HG03565 (cell line): ENCODE data around the gene MEIOB.
"Not testable (repeated sequence)": the region's sequence is repeated elsewhere in the genome, so short reads cannot be mapped to it uniquely, and the experiment has no call there.

ENCODE experiments used
- ATAC-seq: cut with Tn5 transposase; IDR thresholded peaks from one replicate; pipeline ENCODE4 v1.9.1; 2021; ENCODE audit warnings: mild to moderate bottlenecking, moderate library complexity; ENCODE audit not compliant: unreplicated experiment

The MEIOB gene

GRCh38 chr16:1879477-1879876 is 7.5 kb upstream of the MEIOB start:
- ATAC-seq, result no peak

- no peak for ATAC-seq
These were observed 6.3 kb upstream of the MEIOB start for GRCh38 chr16:1878256-1878655.

- ATAC-seq, result no peak
These were observed 5.8 kb upstream of the MEIOB start for GRCh38 chr16:1877804-1878203.

- no peak for ATAC-seq
These were observed 5.1 kb upstream of the MEIOB start for GRCh38 chr16:1877089-1877488.

GRCh38 chr16:1876468-1876867 is 4.5 kb upstream of the MEIOB start:
- ATAC-seq, result no peak

GRCh38 chr16:1876066-1876465 is 4.1 kb upstream of the MEIOB start:
- ATAC-seq, result not testable (repeated sequence)

GRCh38 chr16:1874854-1875253 is 2.9 kb upstream of the MEIOB start:
- no peak for ATAC-seq

- ATAC-seq, result no peak
These were observed 1.4 kb downstream of the MEIOB start for GRCh38 chr16:1870365-1871082.

- ATAC-seq, result no peak
These were observed 5.9 kb downstream of the MEIOB start for GRCh38 chr16:1865902-1866690.

GRCh38 chr16:1863681-1864460 is 8.1 kb downstream of the MEIOB start:
- no peak for ATAC-seq

GRCh38 chr16:1862394-1862793 is 9.6 kb downstream of the MEIOB start:
- ATAC-seq, result no peak

- no peak for ATAC-seq
These were observed 10.2 kb downstream of the MEIOB start for GRCh38 chr16:1861730-1862129.

- ATAC-seq, result no peak
These were observed 12.3 kb downstream of the MEIOB start for GRCh38 chr16:1859650-1860049.

- ATAC-seq, result no peak
These were observed 13.6 kb downstream of the MEIOB start for GRCh38 chr16:1858189-1858865.

GRCh38 chr16:1857433-1858097 is 14.4 kb downstream of the MEIOB start:
- ATAC-seq, result no peak

GRCh38 chr16:1851793-1852192 is 20.2 kb downstream of the MEIOB start:
- no peak for ATAC-seq

GRCh38 chr16:1850981-1851380 is 21.0 kb downstream of the MEIOB start:
- no peak for ATAC-seq

- no peak for ATAC-seq
These were observed 25.5 kb downstream of the MEIOB start for GRCh38 chr16:1846416-1846815.

- ATAC-seq, result no peak
These were observed 26.0 kb downstream of the MEIOB start for GRCh38 chr16:1845985-1846384.

- no peak for ATAC-seq
These were observed 32.4 kb downstream of the MEIOB start for GRCh38 chr16:1839554-1839953.

- no peak for ATAC-seq
These were observed 37.9 kb downstream of the MEIOB start for GRCh38 chr16:1834096-1834495.
